ENCODE data around the gene FTCDNL1.

DNA sequence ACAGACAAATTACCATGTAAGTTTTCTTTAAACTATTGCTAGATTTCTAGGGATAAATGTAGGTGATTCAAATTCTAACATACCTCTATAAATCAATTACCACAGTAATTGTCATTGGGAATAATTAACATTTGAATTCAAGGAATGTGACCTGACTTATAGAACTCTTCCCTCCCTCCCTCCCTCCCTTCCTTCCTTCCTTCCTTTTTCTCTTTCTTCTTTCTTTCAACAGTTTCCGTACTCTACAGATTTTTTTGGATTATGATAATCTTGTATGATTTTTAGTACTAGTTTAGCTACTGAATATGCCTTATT, 18.2 kb upstream of the FTCDNL1 start:
- TF ChIP-seq, protein P1, sequence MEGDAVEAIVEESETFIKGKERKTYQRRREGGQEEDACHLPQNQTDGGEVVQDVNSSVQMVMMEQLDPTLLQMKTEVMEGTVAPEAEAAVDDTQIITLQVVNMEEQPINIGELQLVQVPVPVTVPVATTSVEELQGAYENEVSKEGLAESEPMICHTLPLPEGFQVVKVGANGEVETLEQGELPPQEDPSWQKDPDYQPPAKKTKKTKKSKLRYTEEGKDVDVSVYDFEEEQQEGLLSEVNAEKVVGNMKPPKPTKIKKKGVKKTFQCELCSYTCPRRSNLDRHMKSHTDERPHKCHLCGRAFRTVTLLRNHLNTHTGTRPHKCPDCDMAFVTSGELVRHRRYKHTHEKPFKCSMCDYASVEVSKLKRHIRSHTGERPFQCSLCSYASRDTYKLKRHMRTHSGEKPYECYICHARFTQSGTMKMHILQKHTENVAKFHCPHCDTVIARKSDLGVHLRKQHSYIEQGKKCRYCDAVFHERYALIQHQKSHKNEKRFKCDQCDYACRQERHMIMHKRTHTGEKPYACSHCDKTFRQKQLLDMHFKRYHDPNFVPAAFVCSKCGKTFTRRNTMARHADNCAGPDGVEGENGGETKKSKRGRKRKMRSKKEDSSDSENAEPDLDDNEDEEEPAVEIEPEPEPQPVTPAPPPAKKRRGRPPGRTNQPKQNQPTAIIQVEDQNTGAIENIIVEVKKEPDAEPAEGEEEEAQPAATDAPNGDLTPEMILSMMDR (conservative IDR thresholded peaks at IDR 0.05; ENCODE audit: low read depth, low read length) = no peak
- no peak for TF ChIP-seq EZH2 (IDR thresholded peaks at IDR 0.05; ENCODE audit: low read length, unreplicated experiment)

All from PC-3 (cell line).